Measurements from ENCODE around the gene NRXN3. TPM values are rescaled to one million over a fixed set of nuclear protein-coding genes. Genes with fewer than 3 reads are reported as not detected.
A peak's percentile ranks its signal among the peaks of the same experiment; 100 is the strongest.

The NRXN3 gene
- total and polyA plus RNA-seq, 2 of the 13 experiments (the other 11 are each of a cell fraction or from before 2014, with no cell fraction given): 0.03 TPM; not detected in 1

GRCh38 chr14:79825046-79825521 lies 1654.9 kb downstream of the NRXN3 start:
- Histone ChIP-seq H3K4me1 (ENCODE audit: insufficient read depth, low read length) (no peaks in the 10 kb centered on the region), H3K9me3 (ENCODE audit: low read length) (peaks cover 73% of the 10 kb centered on the region), H3K4me3 (replicated peaks in 1 of 3; ENCODE audit: insufficient read depth in 1 of 3, low read depth in 2 of 3, low read length in 3 of 3) (no peak overlapping the region), H2AFZ (ENCODE audit: low read length) (no peak overlapping the region), H3K27me3 (ENCODE audit: control insufficient read depth in 1 of 2, insufficient read depth in 2 of 2, low read length in 2 of 2) (no peaks in the 10 kb centered on the region), H3K79me2 (ENCODE audit: insufficient read depth, low read length) (no peaks in the 10 kb centered on the region), H3K36me3 (replicated peaks in 1 of 2; ENCODE audit: control insufficient read depth in 1 of 2, insufficient read depth in 2 of 2, low read length in 2 of 2) (no peaks in the 10 kb centered on the region), H4K20me1 (ENCODE audit: insufficient read depth, low read length) (no peaks in the 10 kb centered on the region), H3K4me2 (ENCODE audit: low read depth, low read length) (no peak overlapping the region), H3K9ac (ENCODE audit: insufficient read depth, low read depth, low read length) (no peak overlapping the region), H3K27ac (ENCODE audit: extremely low read length, insufficient read depth, low read length) (no peak overlapping the region)
- intact Hi-C loops (cut with micrococcal nuclease; ENCODE audit: unreplicated experiment) (no loop called here), in situ Hi-C loops (cut with HindIII; ENCODE audit: extremely low pct_ligation_motif_present, low pct_unique_long_range_greater_than_20kb) (no loop called here)
- DNase-seq (ENCODE audit: low spot score) (no peak), FAIRE-seq (no peak), ATAC-seq (no peak)
- 5% methylated on average over 6 of the region's 6 CpGs for WGBS (ENCODE audit: low lambda C conversion rate)
- BruUV-seq (replicated peaks): no TSS peak
- CTCF ChIA-PET (ENCODE audit: low intra/inter-chr PET ratio, low total read pairs): no interaction called here
- POLR2A ChIA-PET: no interaction called here
- TF ChIP-seq ATF7 (IDR thresholded peaks at IDR 0.05) (0 out of 2 replicates have a peak, but pooled peaks have one; percentile 10), ATF7 (CRISPR knock-in tag; IDR thresholded peaks at IDR 0.05) (no peak), KLF9 (CRISPR knock-in tag; IDR thresholded peaks at IDR 0.05; ENCODE audit: low read depth) (no peak)

DNA sequence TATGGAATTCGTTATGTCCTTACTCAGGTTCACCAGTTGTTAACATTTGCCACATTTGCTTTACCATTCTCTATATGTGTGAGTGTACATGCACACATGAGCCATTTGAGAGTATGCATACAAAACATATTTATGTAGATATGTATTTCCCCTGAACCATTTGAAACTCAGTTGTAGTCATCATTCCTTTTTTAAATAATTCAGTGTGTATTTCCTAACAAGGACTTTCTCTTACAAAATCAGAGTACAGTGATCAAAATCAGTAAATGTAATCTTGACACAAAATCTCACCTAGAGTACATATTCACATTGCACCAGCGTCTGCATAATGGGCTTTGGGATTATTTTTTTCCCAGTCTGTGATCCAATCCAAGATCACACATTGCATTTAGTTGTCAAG lies 1656.2 kb downstream of the NRXN3 start:
- H3K27ac ChIP-seq (ENCODE audit: extremely low read length, insufficient read depth, low read length): no peak overlapping the region
- 17% methylated on average over 2 of the region's 2 CpGs for WGBS (ENCODE audit: low lambda C conversion rate)
- H2AFZ ChIP-seq (ENCODE audit: low read length): no peak overlapping the region
- no peaks in the 10 kb centered on the region for H4K20me1 ChIP-seq (ENCODE audit: insufficient read depth, low read length)
- no peaks in the 10 kb centered on the region for H3K27me3 ChIP-seq (ENCODE audit: control insufficient read depth in 1 of 2, insufficient read depth in 2 of 2, low read length in 2 of 2)
- no TSS peak for BruUV-seq (replicated peaks)
- no peaks in the 10 kb centered on the region for H3K36me3 ChIP-seq (replicated peaks in 1 of 2; ENCODE audit: control insufficient read depth in 1 of 2, insufficient read depth in 2 of 2, low read length in 2 of 2)
- DNase-seq (ENCODE audit: low spot score) (no peak), ATAC-seq (no peak), FAIRE-seq (no peak)
- H3K79me2 ChIP-seq (ENCODE audit: insufficient read depth, low read length): no peaks in the 10 kb centered on the region
- H3K9ac ChIP-seq (ENCODE audit: insufficient read depth, low read depth, low read length): no peak overlapping the region
- no peaks in the 10 kb centered on the region for H3K4me1 ChIP-seq (ENCODE audit: insufficient read depth, low read length)
- TF ChIP-seq ETS1 (CRISPR knock-in tag; IDR thresholded peaks at IDR 0.05): no peak
- TF ChIP-seq GPN1 (CRISPR knock-in tag; IDR thresholded peaks at IDR 0.05; ENCODE audit: borderline replicate concordance): no peak
- no peak for TF ChIP-seq ZNF333 (CRISPR knock-in tag; IDR thresholded peaks at IDR 0.05; ENCODE audit: borderline replicate concordance)
- TF ChIP-seq, protein P1, sequence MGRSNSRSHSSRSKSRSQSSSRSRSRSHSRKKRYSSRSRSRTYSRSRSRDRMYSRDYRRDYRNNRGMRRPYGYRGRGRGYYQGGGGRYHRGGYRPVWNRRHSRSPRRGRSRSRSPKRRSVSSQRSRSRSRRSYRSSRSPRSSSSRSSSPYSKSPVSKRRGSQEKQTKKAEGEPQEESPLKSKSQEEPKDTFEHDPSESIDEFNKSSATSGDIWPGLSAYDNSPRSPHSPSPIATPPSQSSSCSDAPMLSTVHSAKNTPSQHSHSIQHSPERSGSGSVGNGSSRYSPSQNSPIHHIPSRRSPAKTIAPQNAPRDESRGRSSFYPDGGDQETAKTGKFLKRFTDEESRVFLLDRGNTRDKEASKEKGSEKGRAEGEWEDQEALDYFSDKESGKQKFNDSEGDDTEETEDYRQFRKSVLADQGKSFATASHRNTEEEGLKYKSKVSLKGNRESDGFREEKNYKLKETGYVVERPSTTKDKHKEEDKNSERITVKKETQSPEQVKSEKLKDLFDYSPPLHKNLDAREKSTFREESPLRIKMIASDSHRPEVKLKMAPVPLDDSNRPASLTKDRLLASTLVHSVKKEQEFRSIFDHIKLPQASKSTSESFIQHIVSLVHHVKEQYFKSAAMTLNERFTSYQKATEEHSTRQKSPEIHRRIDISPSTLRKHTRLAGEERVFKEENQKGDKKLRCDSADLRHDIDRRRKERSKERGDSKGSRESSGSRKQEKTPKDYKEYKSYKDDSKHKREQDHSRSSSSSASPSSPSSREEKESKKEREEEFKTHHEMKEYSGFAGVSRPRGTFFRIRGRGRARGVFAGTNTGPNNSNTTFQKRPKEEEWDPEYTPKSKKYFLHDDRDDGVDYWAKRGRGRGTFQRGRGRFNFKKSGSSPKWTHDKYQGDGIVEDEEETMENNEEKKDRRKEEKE (IDR thresholded peaks at IDR 0.05): no peak
- TF ChIP-seq HOXA7 (CRISPR knock-in tag; IDR thresholded peaks at IDR 0.05): no peak
- TF ChIP-seq ZNF335 (CRISPR knock-in tag; IDR thresholded peaks at IDR 0.05): no peak
- TF ChIP-seq ARID5B (CRISPR knock-in tag; IDR thresholded peaks at IDR 0.05): no peak
- no peak for TF ChIP-seq ATAD3A (CRISPR knock-in tag; IDR thresholded peaks at IDR 0.05)
- TF ChIP-seq ZNF33A (CRISPR knock-in tag; IDR thresholded peaks at IDR 0.05; ENCODE audit: borderline replicate concordance): no peak
- H3K4me3 ChIP-seq (replicated peaks in 1 of 3; ENCODE audit: insufficient read depth in 1 of 3, low read depth in 2 of 3, low read length in 3 of 3): no peak overlapping the region
- CTCF ChIA-PET (ENCODE audit: low intra/inter-chr PET ratio, low total read pairs): no interaction called here
- intact Hi-C loops (cut with micrococcal nuclease; ENCODE audit: unreplicated experiment) (no loop called here), in situ Hi-C loops (cut with HindIII; ENCODE audit: extremely low pct_ligation_motif_present, low pct_unique_long_range_greater_than_20kb) (no loop called here)
- POLR2A ChIA-PET: no interaction called here
- H3K4me2 ChIP-seq (ENCODE audit: low read depth, low read length): no peak overlapping the region
- H3K9me3 ChIP-seq (ENCODE audit: low read length): peaks cover 73% of the 10 kb centered on the region

Measured in HepG2 (cell line).